ENCODE results near the gene ATP11B.
"Not testable (repeated sequence)": the region's sequence is repeated elsewhere in the genome, so short reads cannot be mapped to it uniquely, and the experiment has no call there.

Gene ATP11B

GRCh38 chr3:182796310-182796709, 3.0 kb downstream of the ATP11B start:
- DNase-seq, result no peak

DNA sequence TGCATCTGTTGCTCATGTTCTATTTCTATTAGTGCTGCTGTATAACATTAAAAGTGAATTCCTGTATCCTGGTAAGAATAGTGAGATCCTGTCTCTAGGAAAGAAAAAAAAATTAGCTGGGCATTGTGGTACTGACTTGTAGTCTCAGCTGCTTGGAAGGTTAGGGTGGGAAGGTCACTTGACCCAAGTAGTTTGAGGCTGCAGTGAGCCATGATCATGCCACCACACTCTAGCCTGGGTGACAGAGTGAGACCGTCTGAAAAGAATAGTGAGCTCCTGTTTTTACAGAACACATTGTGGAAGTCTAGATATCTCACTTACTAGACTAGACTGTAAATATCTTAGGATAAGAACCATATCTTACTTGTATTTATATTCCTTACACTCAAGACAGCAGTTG, 4.6 kb downstream of the ATP11B start:
- DNase-seq, result no peak

- DNase-seq, result not testable (repeated sequence)
Observed at GRCh38 chr3:182799143-182799542, 5.8 kb downstream of the ATP11B start.

- DNase-seq, result no peak
Observed at GRCh38 chr3:182800508-182800907, 7.2 kb downstream of the ATP11B start.

DNA sequence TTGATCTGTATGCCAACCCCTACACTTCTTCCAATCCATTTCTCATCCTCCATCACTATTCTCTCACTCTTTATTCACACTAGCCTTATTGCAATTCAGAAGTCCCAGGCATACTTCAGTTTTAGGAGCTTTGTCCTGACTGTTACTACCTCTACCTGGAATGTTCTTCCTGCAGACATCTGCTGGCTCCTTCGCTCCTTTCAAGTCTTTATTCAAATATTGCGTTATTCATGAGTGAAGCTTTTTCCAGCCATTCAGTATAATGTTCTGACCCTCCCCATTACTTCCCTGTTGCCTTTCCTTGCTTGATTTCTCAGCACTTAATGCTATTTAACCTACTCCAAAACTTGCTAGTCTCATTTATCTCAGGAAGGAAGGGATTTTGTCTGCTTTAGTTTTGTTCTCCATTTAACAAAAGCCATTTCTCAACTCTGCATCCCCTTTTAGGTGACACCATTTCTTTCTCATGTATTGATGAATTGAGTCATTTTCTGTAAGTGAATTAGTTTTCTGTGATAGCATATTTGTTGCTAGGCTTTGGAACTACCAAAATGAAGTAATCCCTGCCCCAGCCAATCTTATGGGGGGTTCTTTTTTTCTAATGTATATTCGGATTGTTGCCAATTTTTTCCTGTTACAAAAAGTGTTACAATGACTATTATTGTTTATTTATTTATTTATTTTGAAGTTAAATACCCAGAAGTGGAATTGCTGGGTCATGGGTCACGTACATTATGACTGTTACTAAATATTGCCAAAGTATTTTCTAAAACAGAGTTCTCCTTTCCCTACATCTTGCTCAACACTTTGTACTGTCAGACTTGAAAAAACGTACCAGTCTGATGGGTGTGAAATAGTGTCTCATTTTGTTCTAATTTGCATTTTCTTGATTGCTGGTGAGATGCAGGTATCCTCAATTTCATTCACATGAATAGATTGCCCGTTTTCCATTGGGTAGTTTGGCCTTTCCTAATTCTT, 9.4 kb downstream of the ATP11B start:
- DNase-seq, result no peak

GRCh38 chr3:182803596-182803995, 10.3 kb downstream of the ATP11B start:
- no peak for DNase-seq

- DNase-seq, result no peak
Observed at GRCh38 chr3:182807061-182807460, 13.8 kb downstream of the ATP11B start.

GRCh38 chr3:182808041-182808770, 14.9 kb downstream of the ATP11B start:
- no peak for DNase-seq

- no peak for DNase-seq
Observed at GRCh38 chr3:182809531-182809930, 16.2 kb downstream of the ATP11B start.

- DNase-seq, result no peak
Observed at GRCh38 chr3:182810574-182811268, 17.4 kb downstream of the ATP11B start.

DNA sequence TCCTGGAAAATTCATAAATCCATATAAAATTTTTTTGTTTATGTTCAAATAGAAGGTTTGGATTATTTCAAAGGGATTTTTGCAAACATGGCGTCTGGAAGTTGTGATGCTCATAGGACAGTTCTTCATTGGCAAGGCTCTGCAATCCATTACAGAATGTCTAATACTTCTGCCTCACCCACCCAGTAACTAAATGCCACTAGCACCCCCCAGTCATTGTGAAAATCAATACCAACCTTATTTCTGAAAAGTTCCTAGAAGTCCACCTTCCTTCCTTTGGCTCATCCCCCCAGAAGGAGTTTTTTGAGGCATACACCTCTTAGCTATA, 17.9 kb downstream of the ATP11B start:
- no peak for DNase-seq

- DNase-seq, result no peak
Observed at GRCh38 chr3:182812123-182812522, 18.8 kb downstream of the ATP11B start.

- no peak for DNase-seq
Observed at GRCh38 chr3:182814419-182815062, 21.2 kb downstream of the ATP11B start.

GRCh38 chr3:182816181-182816580, 22.9 kb downstream of the ATP11B start:
- no peak for DNase-seq

- DNase-seq, result no peak
Observed at GRCh38 chr3:182818296-182818978, 25.1 kb downstream of the ATP11B start.

- no peak for DNase-seq
Observed at GRCh38 chr3:182821221-182821981, 28.1 kb downstream of the ATP11B start.

GRCh38 chr3:182822260-182822659, 29.0 kb downstream of the ATP11B start:
- DNase-seq, result not testable (repeated sequence)

- DNase-seq, result no peak
Observed at GRCh38 chr3:182824957-182825356, 31.7 kb downstream of the ATP11B start.

DNA sequence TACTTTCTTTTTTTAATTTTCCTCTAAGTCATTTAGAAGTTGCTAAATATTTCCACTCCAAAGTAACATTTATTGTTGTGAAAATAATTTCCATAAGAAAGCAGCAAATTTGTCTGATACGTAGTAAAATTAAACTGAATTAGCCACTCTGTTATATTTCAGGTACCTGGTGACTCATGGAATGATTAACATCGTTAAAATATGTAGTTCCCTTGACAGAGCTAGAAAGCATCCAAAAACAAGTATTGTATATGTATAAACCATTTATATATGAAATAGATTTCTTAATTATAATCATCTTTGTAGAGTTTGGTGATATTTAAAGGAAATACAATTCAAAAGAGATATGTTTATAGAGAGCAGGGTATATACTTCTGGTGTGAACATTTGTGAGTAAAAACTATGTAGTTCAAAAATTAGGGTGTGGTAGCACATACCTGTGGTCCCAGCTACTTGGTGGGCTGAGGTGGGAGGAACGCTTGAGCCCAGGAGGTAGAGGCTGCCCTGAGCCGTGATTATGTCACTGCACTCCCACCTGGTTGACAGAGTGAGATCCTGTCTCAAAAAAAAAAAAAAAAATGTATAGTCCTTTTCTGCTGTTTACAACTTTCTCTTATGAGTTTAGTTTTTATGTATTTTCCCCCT, 36.6 kb downstream of the ATP11B start:
- DNase-seq, result no peak

DNA sequence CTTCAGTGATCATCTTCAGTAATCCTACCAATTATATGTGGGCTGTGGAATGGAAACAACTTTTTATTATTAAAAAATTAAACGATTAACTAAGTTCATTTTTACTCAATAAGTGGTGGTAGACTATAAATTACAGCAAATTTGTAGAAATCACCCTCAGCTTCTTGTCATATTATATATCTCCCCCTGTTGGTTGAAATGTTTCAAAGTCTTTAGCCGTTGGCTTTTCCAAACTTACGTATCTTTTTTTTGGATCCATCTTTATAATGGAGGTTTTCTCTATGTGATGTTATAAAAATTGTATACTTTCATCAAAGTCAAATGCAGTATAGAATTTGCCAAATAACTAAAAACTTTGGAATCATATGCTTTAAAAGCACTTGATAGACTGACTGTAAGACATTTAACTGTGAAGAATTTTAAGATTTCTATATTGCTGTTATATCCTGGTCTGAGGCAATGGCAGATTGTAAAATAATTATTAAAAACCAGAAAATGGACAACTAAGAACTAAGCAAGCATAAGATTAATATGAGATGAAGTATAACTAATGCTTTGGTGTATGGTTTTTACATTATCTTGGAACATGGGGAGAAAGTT, 44.7 kb downstream of the ATP11B start:
- no peak for DNase-seq

DNA sequence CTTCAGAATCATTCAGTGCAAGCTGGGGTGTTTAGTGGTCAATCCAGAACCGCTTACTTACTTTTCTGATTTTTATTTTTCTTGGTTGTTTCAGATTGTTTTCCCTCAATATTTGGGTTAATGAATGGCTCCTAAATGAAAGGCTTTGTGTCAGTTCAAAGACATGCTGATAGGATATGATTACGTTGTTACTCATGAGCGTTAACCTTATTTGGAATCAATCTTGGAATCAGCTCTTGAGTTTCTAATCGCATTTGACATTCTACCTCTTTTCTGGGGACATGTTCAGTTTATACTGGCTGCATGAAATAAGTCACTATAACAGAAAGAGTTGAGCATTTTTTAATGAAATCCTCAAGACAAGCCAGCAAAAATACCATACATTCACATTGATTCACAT, 50.2 kb downstream of the ATP11B start:
- no peak for DNase-seq

Measured in DMS153 (cell line).